OCI-LY7 (cell line): Measurements from ENCODE around the gene PPP2R5C. TPM values are rescaled to one million over a fixed set of nuclear protein-coding genes. Genes with fewer than 3 reads are reported as not detected.

ENCODE experiments used
- BruUV-seq: library from RNA; stranded (reverse); fragments of 400-500 nt; replicated peaks from 2 replicates; lab custom pipeline; 2021; lab: Mats Ljungman, UMichigan
- CTCF ChIA-PET: fragments of 300-600 bp; sonication (Branson Sonifier 250); formaldehyde crosslinking; loops from one replicate; lab custom pipeline; 2022; ENCODE audit warnings: antibody characterized with exemption; ENCODE audit not compliant: unreplicated experiment; lab: Charles Lee
- POLR2A ChIA-PET: fragments of 300-600 bp; sonication (Branson Sonifier 250); formaldehyde crosslinking; loops from one replicate; lab custom pipeline; 2022; ENCODE audit warnings: antibody characterized with exemption; lab: Charles Lee
- DNase-seq: peaks from one replicate; pipeline ENCODE4 v3.0.0-alpha.2; 2015; ENCODE audit warnings: low spot score
- H2AFZ ChIP-seq: fragments of 200-600 bp; sonication (generic), shearing (Covaris generic); 2 replicates; pipeline ENCODE4 v1.6.1; 2014; ENCODE audit warnings: mild to moderate bottlenecking, antibody characterized with exemption, low read length, moderate library complexity
- H3K27ac ChIP-seq: fragments of 200-600 bp; sonication (generic); 2 replicates; pipeline ENCODE4 v1.5.1; 2014; ENCODE audit warnings: mixed run types, low read depth, mild to moderate bottlenecking, moderate library complexity, low read length, inconsistent platforms; ENCODE audit not compliant: poor library complexity, severe bottlenecking
- H3K36me3 ChIP-seq: fragments of 200-600 bp; sonication (generic); 2 replicates; pipeline ENCODE4 v1.6.1; 2014; ENCODE audit warnings: mild to moderate bottlenecking, antibody characterized with exemption, low read length, moderate library complexity, mixed read lengths; ENCODE audit not compliant: insufficient read depth
- H3K4me1 ChIP-seq: fragments of 200-600 bp; sonication (generic); 2 replicates; pipeline ENCODE4 v1.5.1; 2014; ENCODE audit warnings: mild to moderate bottlenecking, low read length; ENCODE audit not compliant: insufficient read depth, poor library complexity, severe bottlenecking
- H3K4me2 ChIP-seq: fragments of 200-600 bp; sonication (generic); 2 replicates; pipeline ENCODE4 v1.6.1; 2014; ENCODE audit warnings: mild to moderate bottlenecking, low read length
- H3K4me3 ChIP-seq: fragments of 200-600 bp; sonication (generic); 2 replicates; pipeline ENCODE4 v1.5.1; 2014; ENCODE audit warnings: mild to moderate bottlenecking, low read depth, low read length; ENCODE audit not compliant: poor library complexity, severe bottlenecking
- H3K79me2 ChIP-seq: fragments of 200-600 bp; sonication (generic); 2 replicates; pipeline ENCODE4 v1.6.1; 2016; ENCODE audit warnings: low read depth, mild to moderate bottlenecking, low read length, moderate library complexity, mixed read lengths; ENCODE audit not compliant: insufficient read depth
- H3K9me2 ChIP-seq: fragments of 200-600 bp; sonication (generic); 2 replicates; pipeline ENCODE4 v1.6.1; 2016; ENCODE audit warnings: mild to moderate bottlenecking, low read length, mixed read lengths; ENCODE audit not compliant: insufficient read depth
- H3K9me3 ChIP-seq: fragments of 200-600 bp; sonication (generic); 2 replicates; pipeline ENCODE4 v1.6.1; 2014; ENCODE audit warnings: mild to moderate bottlenecking, mixed run types, low read length, mixed read lengths
- H4K20me1 ChIP-seq: fragments of 200-600 bp; sonication (generic); 2 replicates; pipeline ENCODE4 v1.6.1; 2014; ENCODE audit warnings: mild to moderate bottlenecking, antibody characterized with exemption, low read length, moderate library complexity, mixed read lengths; ENCODE audit not compliant: insufficient read depth
- EZH2phosphoT487 ChIP-seq: fragments of 200-600 bp; sonication (generic); IDR thresholded peaks from 2 replicates; pipeline ENCODE4 v1.6.1; 2018; ENCODE audit warnings: low read depth, borderline replicate concordance, mild to moderate bottlenecking, mixed run types, antibody characterized with exemption, low read length, moderate library complexity, mixed read lengths
- intact Hi-C: fragments of 100-400 bp; cut with micrococcal nuclease; formaldehyde crosslinking; loops from one replicate; pipeline ENCODE4 v1.10.0; 2022; ENCODE audit not compliant: unreplicated experiment
- total RNA-seq, 2 experiments: library from RNA; depleted of rRNA in 1 of 2; stranded (reverse); fragments of >200 nt in 1 of 2; shearing (Covaris generic) in 1 of 2; gene quantifications; 2 replicates each; pipeline ENCODE4 v1.2.3, GENCODE V29; 2014 to 2022
- TF ChIP-seq, protein P1 (sequence below): fragments of 200-600 bp; sonication (generic); conservative IDR thresholded peaks from 2 replicates; pipeline ENCODE4 v1.5.1; 2014; ENCODE audit warnings: mild to moderate bottlenecking, antibody characterized with exemption, low read length, moderate library complexity, mixed read lengths

Gene PPP2R5C
- total RNA-seq, 2 experiments from 2014 or later, result 161 to 236 TPM

DNA sequence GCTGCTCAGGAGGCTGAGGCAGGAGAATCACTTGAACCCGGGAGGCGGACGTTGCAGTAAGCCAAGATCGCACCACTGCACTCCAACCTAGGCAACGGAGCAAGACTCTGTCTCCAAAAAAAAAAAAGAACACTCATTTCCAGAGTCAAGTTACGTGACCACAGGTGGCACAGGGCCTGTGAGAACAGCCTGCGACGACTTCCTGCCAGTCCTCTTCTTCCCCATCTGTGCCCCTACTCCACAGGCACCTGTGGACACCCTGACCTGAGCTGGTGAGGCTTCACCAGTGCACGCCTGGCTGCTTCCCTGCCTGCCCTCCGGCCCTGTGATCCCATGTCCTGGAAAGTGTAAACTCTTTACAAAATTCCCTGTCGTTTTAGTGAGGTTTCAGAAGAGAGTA lies 77.7 kb downstream of the PPP2R5C start:
- ChIA-PET CTCF (no interaction called here), POLR2A (interaction anchor here (0.6 kb wide), 2 partner anchors 59 to 120 kb away, joined by 4 read pairs; no protein-coding TSS in a partner anchor)
- Histone ChIP-seq H2AFZ (no peak overlapping the region), H3K9me2 (no peaks in the 10 kb centered on the region), H3K4me1 (peaks cover 97% of the 10 kb centered on the region), H3K4me2 (peak overlapping the region; percentile 52), H3K4me3 (peak overlapping the region; percentile 22), H3K9me3 (no peaks in the 10 kb centered on the region), H3K36me3 (peaks cover 9% of the 10 kb centered on the region), H4K20me1 (peaks cover 41% of the 10 kb centered on the region), H3K27ac (peak overlapping the region; percentile 41), H3K79me2 (peaks cover 81% of the 10 kb centered on the region)
- no peak for TF ChIP-seq EZH2phosphoT487
- TF ChIP-seq, protein P1, sequence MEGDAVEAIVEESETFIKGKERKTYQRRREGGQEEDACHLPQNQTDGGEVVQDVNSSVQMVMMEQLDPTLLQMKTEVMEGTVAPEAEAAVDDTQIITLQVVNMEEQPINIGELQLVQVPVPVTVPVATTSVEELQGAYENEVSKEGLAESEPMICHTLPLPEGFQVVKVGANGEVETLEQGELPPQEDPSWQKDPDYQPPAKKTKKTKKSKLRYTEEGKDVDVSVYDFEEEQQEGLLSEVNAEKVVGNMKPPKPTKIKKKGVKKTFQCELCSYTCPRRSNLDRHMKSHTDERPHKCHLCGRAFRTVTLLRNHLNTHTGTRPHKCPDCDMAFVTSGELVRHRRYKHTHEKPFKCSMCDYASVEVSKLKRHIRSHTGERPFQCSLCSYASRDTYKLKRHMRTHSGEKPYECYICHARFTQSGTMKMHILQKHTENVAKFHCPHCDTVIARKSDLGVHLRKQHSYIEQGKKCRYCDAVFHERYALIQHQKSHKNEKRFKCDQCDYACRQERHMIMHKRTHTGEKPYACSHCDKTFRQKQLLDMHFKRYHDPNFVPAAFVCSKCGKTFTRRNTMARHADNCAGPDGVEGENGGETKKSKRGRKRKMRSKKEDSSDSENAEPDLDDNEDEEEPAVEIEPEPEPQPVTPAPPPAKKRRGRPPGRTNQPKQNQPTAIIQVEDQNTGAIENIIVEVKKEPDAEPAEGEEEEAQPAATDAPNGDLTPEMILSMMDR, result no peak
- peak; percentile 88 for DNase-seq
- no TSS peak for BruUV-seq
- intact Hi-C loops, result loop anchor here (2.0 kb wide), 1 partner anchor 14 kb away; no protein-coding TSS in a partner anchor

DNA sequence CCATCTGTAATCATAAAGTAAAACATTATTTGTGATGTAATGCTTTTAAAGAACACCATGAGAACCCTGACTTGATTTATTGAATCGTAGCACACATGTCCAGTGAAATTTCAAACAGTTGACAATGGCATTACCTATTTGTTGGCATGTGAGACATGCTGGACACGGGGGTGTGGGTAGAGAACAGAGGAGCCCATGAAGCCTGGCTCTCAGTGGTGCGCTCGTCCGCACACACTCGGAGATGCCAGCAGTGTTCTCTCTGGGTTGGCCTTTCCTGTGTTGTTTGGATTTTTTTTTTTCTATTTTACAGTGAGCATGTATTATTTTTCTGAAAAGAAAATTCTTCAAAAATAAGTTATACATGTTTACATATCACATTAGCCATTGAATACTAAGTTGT lies 78.2 kb downstream of the PPP2R5C start:
- H3K79me2 ChIP-seq, result peaks cover 81% of the 10 kb centered on the region
- no peak overlapping the region for H2AFZ ChIP-seq
- no peak overlapping the region for H3K4me3 ChIP-seq
- peak overlapping the region; percentile 52 for H3K4me2 ChIP-seq
- DNase-seq, result no peak
- H3K36me3 ChIP-seq, result peaks cover 11% of the 10 kb centered on the region; the same call in 1 of the 2 replicates
- TF ChIP-seq, protein P1, result no peak
- no peak for TF ChIP-seq EZH2phosphoT487
- intact Hi-C loops, result loop anchor here (2.0 to 5.0 kb wide), 2 partner anchors 15 to 123 kb away; partner anchors contain the start of gene DYNC1H1
- POLR2A ChIA-PET, result interaction anchor here (0.6 to 1.4 kb wide), 5 partner anchors 9 to 119 kb away, joined by 3 to 7 read pairs (median 4); no protein-coding TSS in a partner anchor
- no peaks in the 10 kb centered on the region for H3K9me3 ChIP-seq
- no TSS peak for BruUV-seq
- peaks cover 43% of the 10 kb centered on the region for H4K20me1 ChIP-seq
- H3K4me1 ChIP-seq, result peaks cover 98% of the 10 kb centered on the region
- CTCF ChIA-PET, result no interaction called here
- H3K27ac ChIP-seq, result peak overlapping the region; percentile 41
- no peaks in the 10 kb centered on the region for H3K9me2 ChIP-seq
